Type B pancreatic cell (in vitro differentiated cells): ENCODE measurements around the gene ADD3. TPM values are rescaled to one million over a fixed set of nuclear protein-coding genes. Genes with fewer than 3 reads are reported as not detected.

Experiments
- DNase-seq: peaks from one replicate; pipeline ENCODE4 v3.0.0; 2021; ENCODE audit warnings: mixed read lengths; ENCODE audit not compliant: unreplicated experiment; ENCODE audit errors: extremely low spot score
- H3K27ac Mint-ChIP-seq: 2 replicates; pipeline ENCODE4 v1.8.0; 2021; ENCODE audit warnings: mild to moderate bottlenecking, mixed read lengths
- H3K27me3 Mint-ChIP-seq: 2 replicates; pipeline ENCODE4 v1.8.0; 2021; ENCODE audit warnings: mixed read lengths
- H3K36me3 Mint-ChIP-seq: 2 replicates; pipeline ENCODE4 v1.8.0; 2021; ENCODE audit warnings: mixed read lengths
- H3K4me1 Mint-ChIP-seq: one replicate; pipeline ENCODE4 v1.8.0; 2021; ENCODE audit warnings: mixed read lengths; ENCODE audit not compliant: unreplicated experiment
- H3K4me3 Mint-ChIP-seq: 2 replicates; pipeline ENCODE4 v1.8.0; 2021; ENCODE audit warnings: mild to moderate bottlenecking, mixed read lengths
- H3K9me3 Mint-ChIP-seq: 2 replicates; pipeline ENCODE4 v1.8.0; 2021; ENCODE audit warnings: mixed read lengths
- CTCF ChIP-seq: fragments of 200-600 bp; sonication (generic); conservative IDR thresholded peaks from 2 replicates; pipeline ENCODE4 v1.5.0; 2021; ENCODE audit warnings: antibody characterized with exemption, mild to moderate bottlenecking
- total RNA-seq: library from RNA; stranded (reverse); gene quantifications from 2 replicates; pipeline ENCODE4 v1.2.1, GENCODE V29; 2021; ENCODE audit warnings: low replicate concordance

Gene ADD3
- total RNA-seq, 1 donor from 2014 or later, result 183 TPM

GRCh38 chr10:110138197-110138812 lies 130.5 kb downstream of the ADD3 start:
- H3K36me3 Mint-ChIP-seq, result peaks cover 4% of the 10 kb centered on the region
- DNase-seq, result no peak
- TF ChIP-seq CTCF, result peak; percentile 82
- no peak overlapping the region for H3K4me3 Mint-ChIP-seq
- peak overlapping the region; percentile 39 for H3K27ac Mint-ChIP-seq
- H3K4me1 Mint-ChIP-seq, result peaks cover 21% of the 10 kb centered on the region
- H3K9me3 Mint-ChIP-seq, result no peaks in the 10 kb centered on the region
- H3K27me3 Mint-ChIP-seq, result no peaks in the 10 kb centered on the region

DNA sequence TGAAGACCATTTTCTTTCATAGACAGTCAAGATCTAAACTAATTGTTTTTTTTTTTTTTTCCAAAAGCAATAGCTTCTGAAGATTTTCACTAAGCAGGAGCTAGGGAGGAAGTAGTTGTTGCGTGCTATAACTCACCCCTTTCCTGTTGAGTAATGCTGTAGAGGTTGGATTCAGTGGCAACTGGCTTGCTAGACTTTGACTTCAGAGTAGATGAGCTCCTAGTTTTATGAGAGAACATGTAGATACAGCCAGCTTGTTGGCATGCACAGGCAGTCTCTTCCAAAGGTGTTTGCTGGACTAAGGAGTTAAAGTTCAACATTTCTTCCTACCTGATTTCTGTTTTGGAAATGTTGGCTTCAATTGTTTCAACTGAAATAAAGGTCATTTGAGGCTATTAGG lies 133.4 kb downstream of the ADD3 start:
- Mint-ChIP-seq H3K4me1 (peaks cover 21% of the 10 kb centered on the region), H3K36me3 (peaks cover 3% of the 10 kb centered on the region), H3K27ac (no peak overlapping the region), H3K9me3 (no peaks in the 10 kb centered on the region), H3K4me3 (no peak overlapping the region), H3K27me3 (no peaks in the 10 kb centered on the region)
- no peak for TF ChIP-seq CTCF
- no peak for DNase-seq

- no peak overlapping the region for H3K4me3 Mint-ChIP-seq
- H3K9me3 Mint-ChIP-seq, result no peaks in the 10 kb centered on the region
- peaks cover 19% of the 10 kb centered on the region for H3K4me1 Mint-ChIP-seq
- no peak overlapping the region for H3K27ac Mint-ChIP-seq
- DNase-seq, result no peak
- H3K36me3 Mint-ChIP-seq, result peaks cover 1% of the 10 kb centered on the region
- no peaks in the 10 kb centered on the region for H3K27me3 Mint-ChIP-seq
- TF ChIP-seq CTCF, result no peak
Measured at GRCh38 chr10:110141871-110142635, 134.3 kb downstream of the ADD3 start.

GRCh38 chr10:110142965-110143364 lies 135.2 kb downstream of the ADD3 start:
- Mint-ChIP-seq H3K4me1 (peaks cover 13% of the 10 kb centered on the region), H3K4me3 (no peak overlapping the region), H3K27ac (no peak overlapping the region), H3K36me3 (no peaks in the 10 kb centered on the region), H3K27me3 (no peaks in the 10 kb centered on the region), H3K9me3 (no peaks in the 10 kb centered on the region)
- TF ChIP-seq CTCF, result no peak
- DNase-seq, result no peak

- Mint-ChIP-seq H3K27ac (no peak overlapping the region), H3K27me3 (peaks cover 2% of the 10 kb centered on the region), H3K4me1 (peaks cover 7% of the 10 kb centered on the region), H3K9me3 (no peaks in the 10 kb centered on the region), H3K4me3 (no peak overlapping the region), H3K36me3 (no peaks in the 10 kb centered on the region)
- no peak for TF ChIP-seq CTCF
- no peak for DNase-seq
Measured at GRCh38 chr10:110144507-110144906, 136.7 kb downstream of the ADD3 start.
